Transverse colon (tissue), 3 donors: ENCODE results near the gene DEPP1.

Experiments used
- POLR2A ChIP-seq: fragments of 450-650 bp; IDR thresholded peaks from one replicate; pipeline ENCODE4 v1.6.1; 2016; ENCODE audit warnings: antibody characterized with exemption, mild to moderate bottlenecking, moderate library complexity
- TF ChIP-seq, protein P1 (sequence below), 5 experiments: fragments of 200-600 bp in 3 of 5; fragments of 450-650 bp in 2 of 5; sonication (generic) in 3 of 5; IDR thresholded peaks; 1 replicate in 2 of 5; 2 replicates in 3 of 5; pipeline ENCODE4 v1.5.1; 2016 to 2017; ENCODE audit warnings: antibody characterized with exemption in 5 of 5, inconsistent platforms in 3 of 5, mild to moderate bottlenecking in 2 of 5, moderate library complexity in 1 of 5

GRCh38 chr10:45006276-45007030 is 27.8 kb upstream of the DEPP1 start:
- TF ChIP-seq, protein P1, sequence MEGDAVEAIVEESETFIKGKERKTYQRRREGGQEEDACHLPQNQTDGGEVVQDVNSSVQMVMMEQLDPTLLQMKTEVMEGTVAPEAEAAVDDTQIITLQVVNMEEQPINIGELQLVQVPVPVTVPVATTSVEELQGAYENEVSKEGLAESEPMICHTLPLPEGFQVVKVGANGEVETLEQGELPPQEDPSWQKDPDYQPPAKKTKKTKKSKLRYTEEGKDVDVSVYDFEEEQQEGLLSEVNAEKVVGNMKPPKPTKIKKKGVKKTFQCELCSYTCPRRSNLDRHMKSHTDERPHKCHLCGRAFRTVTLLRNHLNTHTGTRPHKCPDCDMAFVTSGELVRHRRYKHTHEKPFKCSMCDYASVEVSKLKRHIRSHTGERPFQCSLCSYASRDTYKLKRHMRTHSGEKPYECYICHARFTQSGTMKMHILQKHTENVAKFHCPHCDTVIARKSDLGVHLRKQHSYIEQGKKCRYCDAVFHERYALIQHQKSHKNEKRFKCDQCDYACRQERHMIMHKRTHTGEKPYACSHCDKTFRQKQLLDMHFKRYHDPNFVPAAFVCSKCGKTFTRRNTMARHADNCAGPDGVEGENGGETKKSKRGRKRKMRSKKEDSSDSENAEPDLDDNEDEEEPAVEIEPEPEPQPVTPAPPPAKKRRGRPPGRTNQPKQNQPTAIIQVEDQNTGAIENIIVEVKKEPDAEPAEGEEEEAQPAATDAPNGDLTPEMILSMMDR (IDR thresholded peaks at IDR 0.05): no peak
- TF ChIP-seq POLR2A: no peak
